ENCODE results near the gene PCDHB10.
"Not testable (repeated sequence)": the region's sequence is repeated elsewhere in the genome, so short reads cannot be mapped to it uniquely, and the experiment has no call there.

Gene PCDHB10

GRCh38 chr5:141172381-141173204 lies 19.6 kb upstream of the PCDHB10 start, which contains the start of gene PCDHB7:
Gene PCDHB7, plus strand, starts transcription at chr5:141172644. Its CDS starts 192 bp downstream, at chr5:141172836.
- DNase-seq (ENCODE audit: low read depth): no peak
- TF ChIP-seq CTCF (conservative IDR thresholded peaks at IDR 0.05; ENCODE audit: low read depth, low read length): peak; percentile 38
- no peak within 1 kb of the TSS for H3K4me3 ChIP-seq (ENCODE audit: low read length)

- DNase-seq (ENCODE audit: low read depth); H3K4me3 ChIP-seq (ENCODE audit: low read length): not testable (repeated sequence)
Observed at GRCh38 chr5:141174291-141175104, 17.7 kb upstream of the PCDHB10 start.

- no peak for TF ChIP-seq CTCF (conservative IDR thresholded peaks at IDR 0.05; ENCODE audit: low read depth, low read length)
- DNase-seq (ENCODE audit: low read depth): no peak
- no peak overlapping the region for H3K4me3 ChIP-seq (ENCODE audit: low read length)
Observed at GRCh38 chr5:141175933-141176332, 16.2 kb upstream of the PCDHB10 start.

- DNase-seq (ENCODE audit: low read depth); H3K4me3 ChIP-seq (ENCODE audit: low read length): not testable (repeated sequence)
Observed at GRCh38 chr5:141177577-141178191, 14.5 kb upstream of the PCDHB10 start, which contains the start of gene PCDHB8. Gene PCDHB8, plus strand, starts transcription at chr5:141177790. Its CDS starts 245 bp downstream, at chr5:141178035.

- not testable (repeated sequence) for H3K4me3 ChIP-seq (ENCODE audit: low read length); DNase-seq (ENCODE audit: low read depth)
Observed at GRCh38 chr5:141179371-141179770, 12.8 kb upstream of the PCDHB10 start.

- DNase-seq (ENCODE audit: low read depth); H3K4me3 ChIP-seq (ENCODE audit: low read length): not testable (repeated sequence)
Observed at GRCh38 chr5:141179876-141180275, 12.3 kb upstream of the PCDHB10 start.

- no peak overlapping the region for H3K4me3 ChIP-seq (ENCODE audit: low read length)
- no peak for DNase-seq (ENCODE audit: low read depth)
- TF ChIP-seq CTCF (conservative IDR thresholded peaks at IDR 0.05; ENCODE audit: low read depth, low read length): no peak
Observed at GRCh38 chr5:141180313-141180712, 11.8 kb upstream of the PCDHB10 start.

GRCh38 chr5:141182248-141182647 lies 9.9 kb upstream of the PCDHB10 start, which contains the start of gene PCDHB16:
Gene PCDHB16, plus strand, starts transcription at chr5:141182387. Its CDS starts 173 bp downstream, at chr5:141182560.
- H3K4me3 ChIP-seq (ENCODE audit: low read length): peak within 1 kb of the TSS; percentile 8
- DNase-seq (ENCODE audit: low read depth): no peak

GRCh38 chr5:141184117-141184855 lies 7.9 kb upstream of the PCDHB10 start:
- not testable (repeated sequence) for DNase-seq (ENCODE audit: low read depth); H3K4me3 ChIP-seq (ENCODE audit: low read length)

More at GRCh38 chr5:141182248-141182647, 9.9 kb upstream of the PCDHB10 start, which contains the start of gene PCDHB16:
- peak; percentile 20 for TF ChIP-seq CTCF (conservative IDR thresholded peaks at IDR 0.05; ENCODE audit: low read depth, low read length)

Measured in retinal pigment epithelial cell (primary cell).